SK-N-SH treated with all-trans-retinoic acid at 6 μM for 48 hours (cell line): ENCODE measurements around the gene NEK11.

Source experiments
- ATAC-seq: fragments of 200-7000 bp; cut with Tn5 transposase; 3 replicates; pipeline ENCODE4 v1.9.1; 2020; ENCODE audit warnings: mild to moderate bottlenecking, moderate library complexity
- ARNTL ChIP-seq: fragments of 450-650 bp; formaldehyde crosslinking; IDR thresholded peaks from 2 replicates; pipeline ENCODE4 v1.5.0; 2020; ENCODE audit warnings: low read depth, mild to moderate bottlenecking, moderate library complexity, borderline replicate concordance
- BACH2 ChIP-seq: fragments of 250-450 bp; sonication (Bioruptor Pico); IDR thresholded peaks from 2 replicates; pipeline ENCODE4 v1.9.0; 2021; ENCODE audit warnings: mild to moderate bottlenecking, borderline replicate concordance
- CSDC2 ChIP-seq: fragments of 250-450 bp; sonication (Bioruptor Pico); IDR thresholded peaks from 2 replicates; pipeline ENCODE4 v1.5.0; 2020; ENCODE audit warnings: mild to moderate bottlenecking, moderate library complexity
- GLIS3 ChIP-seq: fragments of 250-450 bp; sonication (Bioruptor Pico); IDR thresholded peaks from 2 replicates; pipeline ENCODE4 v1.5.0; 2020; ENCODE audit warnings: mild to moderate bottlenecking, moderate library complexity
- ISL1 ChIP-seq: fragments of 250-450 bp; sonication (Bioruptor Pico); IDR thresholded peaks from 2 replicates; pipeline ENCODE4 v2.1.2; 2022; ENCODE audit warnings: mild to moderate bottlenecking, moderate library complexity
- OSR1 ChIP-seq: fragments of 250-450 bp; sonication (Bioruptor Pico); IDR thresholded peaks from 2 replicates; pipeline ENCODE4 v1.8.0; 2022; ENCODE audit warnings: moderate library complexity, mild to moderate bottlenecking, inconsistent platforms
- PPARA ChIP-seq: fragments of 250-450 bp; sonication (Bioruptor Pico); IDR thresholded peaks from 2 replicates; pipeline ENCODE4 v1.5.0; 2020; ENCODE audit warnings: mild to moderate bottlenecking, borderline replicate concordance
- RARB ChIP-seq: fragments of 250-450 bp; sonication (Bioruptor Pico); IDR thresholded peaks from 2 replicates; pipeline ENCODE4 v1.8.0; 2021; ENCODE audit warnings: mild to moderate bottlenecking, moderate library complexity
- SNAI2 ChIP-seq: fragments of 250-450 bp; sonication (Bioruptor Pico); IDR thresholded peaks from 2 replicates; pipeline ENCODE4 v1.5.0; 2020; ENCODE audit warnings: mild to moderate bottlenecking, moderate library complexity
- TCF4 ChIP-seq: fragments of 250-450 bp; sonication (Bioruptor Pico); IDR thresholded peaks from 2 replicates; pipeline ENCODE4 v1.8.0; 2021; ENCODE audit warnings: mild to moderate bottlenecking, moderate library complexity, borderline replicate concordance
- TOX ChIP-seq: fragments of 250-450 bp; sonication (Bioruptor Pico); IDR thresholded peaks from 2 replicates; pipeline ENCODE4 v1.8.0; 2021; ENCODE audit warnings: mild to moderate bottlenecking, moderate library complexity, borderline replicate concordance
- ZC3H10 ChIP-seq: fragments of 250-450 bp; sonication (Bioruptor Pico); IDR thresholded peaks from 2 replicates; pipeline ENCODE4 v1.5.1; 2021; ENCODE audit warnings: mild to moderate bottlenecking, moderate library complexity
- ZFP3 ChIP-seq: fragments of 250-450 bp; sonication (Bioruptor Pico); IDR thresholded peaks from 2 replicates; pipeline ENCODE4 v1.5.0; 2020; ENCODE audit warnings: mild to moderate bottlenecking, moderate library complexity
- ZFP30 ChIP-seq: fragments of 450-650 bp; formaldehyde crosslinking; IDR thresholded peaks from 2 replicates; pipeline ENCODE4 v1.5.0; 2022; ENCODE audit warnings: mild to moderate bottlenecking, moderate library complexity
- ZNF565 ChIP-seq: fragments of 450-650 bp; formaldehyde crosslinking; conservative IDR thresholded peaks from 2 replicates; pipeline ENCODE4 v1.5.0; 2020; ENCODE audit warnings: low read depth, mild to moderate bottlenecking, moderate library complexity
- ZNF70 ChIP-seq: fragments of 450-650 bp; formaldehyde crosslinking; IDR thresholded peaks from 2 replicates; pipeline ENCODE4 v1.5.0; 2020; ENCODE audit warnings: mild to moderate bottlenecking, moderate library complexity
- ZNF8 ChIP-seq: fragments of 450-650 bp; formaldehyde crosslinking; IDR thresholded peaks from 2 replicates; pipeline ENCODE4 v1.5.0; 2020; ENCODE audit warnings: mild to moderate bottlenecking, moderate library complexity
- TF ChIP-seq, protein P1 (sequence below): fragments of 250-450 bp; sonication (Bioruptor Pico); IDR thresholded peaks from 2 replicates; pipeline ENCODE4 v1.8.0; 2020; ENCODE audit warnings: mild to moderate bottlenecking, moderate library complexity, borderline replicate concordance
- TF ChIP-seq, protein P2 (sequence below): fragments of 250-450 bp; sonication (Bioruptor Pico); IDR thresholded peaks from 2 replicates; pipeline ENCODE4 v1.5.1; 2021; ENCODE audit warnings: mild to moderate bottlenecking, moderate library complexity
- TF ChIP-seq, protein P3 (sequence below): fragments of 250-450 bp; sonication (Bioruptor Pico); IDR thresholded peaks from 2 replicates; pipeline ENCODE4 v1.5.1; 2020; ENCODE audit warnings: low read depth, mild to moderate bottlenecking, moderate library complexity
- TF ChIP-seq, protein P4 (sequence below): fragments of 250-450 bp; sonication (Bioruptor Pico); IDR thresholded peaks from 2 replicates; pipeline ENCODE4 v1.5.0; 2020; ENCODE audit warnings: mild to moderate bottlenecking, moderate library complexity
- TF ChIP-seq, protein P5 (sequence below): fragments of 250-450 bp; sonication (Bioruptor Pico); IDR thresholded peaks from 2 replicates; pipeline ENCODE4 v1.8.0; 2021; ENCODE audit warnings: low read depth, mild to moderate bottlenecking, moderate library complexity, borderline replicate concordance

The NEK11 gene

DNA sequence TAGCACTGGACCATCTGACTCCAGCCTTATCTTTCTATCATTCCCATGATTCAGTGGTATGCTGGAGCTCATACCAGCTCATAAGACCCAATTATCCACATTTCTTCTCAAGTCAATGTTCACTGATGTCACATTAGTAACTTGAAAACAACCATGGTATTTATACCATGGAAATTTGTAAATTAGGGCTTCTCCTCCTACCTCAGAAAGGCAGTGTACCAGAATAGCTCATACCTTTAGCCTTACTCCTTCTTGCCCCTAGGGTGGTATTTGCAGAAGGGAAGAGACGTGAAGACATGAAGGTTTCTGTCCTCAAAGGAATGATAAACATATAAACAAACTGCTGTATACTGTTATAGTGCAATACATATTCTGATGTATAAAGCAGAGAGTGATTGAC, 114.2 kb downstream of the NEK11 start (continued):
- no peak for TF ChIP-seq ZNF8 (CRISPR knock-in tag)
- TF ChIP-seq, protein P1, sequence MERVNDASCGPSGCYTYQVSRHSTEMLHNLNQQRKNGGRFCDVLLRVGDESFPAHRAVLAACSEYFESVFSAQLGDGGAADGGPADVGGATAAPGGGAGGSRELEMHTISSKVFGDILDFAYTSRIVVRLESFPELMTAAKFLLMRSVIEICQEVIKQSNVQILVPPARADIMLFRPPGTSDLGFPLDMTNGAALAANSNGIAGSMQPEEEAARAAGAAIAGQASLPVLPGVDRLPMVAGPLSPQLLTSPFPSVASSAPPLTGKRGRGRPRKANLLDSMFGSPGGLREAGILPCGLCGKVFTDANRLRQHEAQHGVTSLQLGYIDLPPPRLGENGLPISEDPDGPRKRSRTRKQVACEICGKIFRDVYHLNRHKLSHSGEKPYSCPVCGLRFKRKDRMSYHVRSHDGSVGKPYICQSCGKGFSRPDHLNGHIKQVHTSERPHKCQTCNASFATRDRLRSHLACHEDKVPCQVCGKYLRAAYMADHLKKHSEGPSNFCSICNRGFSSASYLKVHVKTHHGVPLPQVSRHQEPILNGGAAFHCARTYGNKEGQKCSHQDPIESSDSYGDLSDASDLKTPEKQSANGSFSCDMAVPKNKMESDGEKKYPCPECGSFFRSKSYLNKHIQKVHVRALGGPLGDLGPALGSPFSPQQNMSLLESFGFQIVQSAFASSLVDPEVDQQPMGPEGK (CRISPR knock-in tag): no peak
- TF ChIP-seq ARNTL (CRISPR knock-in tag): no peak

DNA sequence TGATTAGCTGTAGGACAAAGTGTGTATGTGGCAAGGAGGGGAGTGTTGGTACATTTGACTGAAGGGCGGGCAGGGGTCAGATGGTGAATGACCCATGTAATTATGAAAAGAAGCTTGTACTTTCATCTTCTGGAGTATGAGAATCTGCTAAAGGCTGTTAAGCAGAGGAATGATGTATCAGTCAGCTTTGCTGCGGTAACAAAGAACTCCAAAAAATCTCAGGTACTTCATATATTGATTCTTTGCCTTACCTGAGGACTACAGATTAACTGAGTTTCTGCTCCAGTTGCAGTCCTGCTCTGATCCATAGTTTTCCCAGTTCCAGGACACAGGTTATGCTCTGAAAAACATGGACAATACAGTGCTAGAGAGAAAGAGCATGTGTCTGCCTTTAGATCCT, 115.1 kb downstream of the NEK11 start:
- no peak for TF ChIP-seq ZC3H10 (CRISPR knock-in tag)
- no peak for TF ChIP-seq ISL1 (CRISPR knock-in tag)
- TF ChIP-seq, protein P2, sequence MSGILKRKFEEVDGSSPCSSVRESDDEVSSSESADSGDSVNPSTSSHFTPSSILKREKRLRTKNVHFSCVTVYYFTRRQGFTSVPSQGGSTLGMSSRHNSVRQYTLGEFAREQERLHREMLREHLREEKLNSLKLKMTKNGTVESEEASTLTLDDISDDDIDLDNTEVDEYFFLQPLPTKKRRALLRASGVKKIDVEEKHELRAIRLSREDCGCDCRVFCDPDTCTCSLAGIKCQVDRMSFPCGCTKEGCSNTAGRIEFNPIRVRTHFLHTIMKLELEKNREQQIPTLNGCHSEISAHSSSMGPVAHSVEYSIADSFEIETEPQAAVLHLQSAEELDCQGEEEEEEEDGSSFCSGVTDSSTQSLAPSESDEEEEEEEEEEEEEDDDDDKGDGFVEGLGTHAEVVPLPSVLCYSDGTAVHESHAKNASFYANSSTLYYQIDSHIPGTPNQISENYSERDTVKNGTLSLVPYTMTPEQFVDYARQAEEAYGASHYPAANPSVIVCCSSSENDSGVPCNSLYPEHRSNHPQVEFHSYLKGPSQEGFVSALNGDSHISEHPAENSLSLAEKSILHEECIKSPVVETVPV (CRISPR knock-in tag): no peak
- no peak for TF ChIP-seq ARNTL (CRISPR knock-in tag)
- TF ChIP-seq, protein P3, sequence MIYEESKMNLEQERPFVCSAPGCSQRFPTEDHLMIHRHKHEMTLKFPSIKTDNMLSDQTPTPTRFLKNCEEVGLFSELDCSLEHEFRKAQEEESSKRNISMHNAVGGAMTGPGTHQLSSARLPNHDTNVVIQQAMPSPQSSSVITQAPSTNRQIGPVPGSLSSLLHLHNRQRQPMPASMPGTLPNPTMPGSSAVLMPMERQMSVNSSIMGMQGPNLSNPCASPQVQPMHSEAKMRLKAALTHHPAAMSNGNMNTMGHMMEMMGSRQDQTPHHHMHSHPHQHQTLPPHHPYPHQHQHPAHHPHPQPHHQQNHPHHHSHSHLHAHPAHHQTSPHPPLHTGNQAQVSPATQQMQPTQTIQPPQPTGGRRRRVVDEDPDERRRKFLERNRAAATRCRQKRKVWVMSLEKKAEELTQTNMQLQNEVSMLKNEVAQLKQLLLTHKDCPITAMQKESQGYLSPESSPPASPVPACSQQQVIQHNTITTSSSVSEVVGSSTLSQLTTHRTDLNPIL (CRISPR knock-in tag): no peak
- no peak for TF ChIP-seq ZNF565 (CRISPR knock-in tag)
- no peak for TF ChIP-seq TOX (CRISPR knock-in tag)
- TF ChIP-seq RARB (CRISPR knock-in tag): no peak
- TF ChIP-seq ZFP30 (CRISPR knock-in tag): no peak
- no peak for ATAC-seq

DNA sequence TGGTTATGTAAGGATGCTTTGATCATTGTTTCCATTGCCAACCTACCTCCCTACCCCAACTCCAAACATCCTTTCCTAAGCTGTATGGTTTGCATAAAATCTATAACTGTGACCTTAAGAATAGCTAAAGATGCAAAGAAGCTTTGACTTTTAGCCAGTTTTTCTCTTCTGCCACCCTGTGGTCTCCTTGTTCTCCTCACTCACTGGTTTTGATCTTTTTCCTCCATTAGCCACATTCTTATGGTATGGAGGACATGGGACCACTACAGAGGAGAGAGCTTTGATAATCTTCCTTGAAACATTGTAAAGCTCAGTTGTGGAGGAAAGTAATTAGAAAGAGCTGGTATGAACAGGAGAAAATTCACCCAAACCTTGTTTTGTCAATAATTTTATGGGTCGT, 115.9 kb downstream of the NEK11 start:
- TF ChIP-seq, protein P4, sequence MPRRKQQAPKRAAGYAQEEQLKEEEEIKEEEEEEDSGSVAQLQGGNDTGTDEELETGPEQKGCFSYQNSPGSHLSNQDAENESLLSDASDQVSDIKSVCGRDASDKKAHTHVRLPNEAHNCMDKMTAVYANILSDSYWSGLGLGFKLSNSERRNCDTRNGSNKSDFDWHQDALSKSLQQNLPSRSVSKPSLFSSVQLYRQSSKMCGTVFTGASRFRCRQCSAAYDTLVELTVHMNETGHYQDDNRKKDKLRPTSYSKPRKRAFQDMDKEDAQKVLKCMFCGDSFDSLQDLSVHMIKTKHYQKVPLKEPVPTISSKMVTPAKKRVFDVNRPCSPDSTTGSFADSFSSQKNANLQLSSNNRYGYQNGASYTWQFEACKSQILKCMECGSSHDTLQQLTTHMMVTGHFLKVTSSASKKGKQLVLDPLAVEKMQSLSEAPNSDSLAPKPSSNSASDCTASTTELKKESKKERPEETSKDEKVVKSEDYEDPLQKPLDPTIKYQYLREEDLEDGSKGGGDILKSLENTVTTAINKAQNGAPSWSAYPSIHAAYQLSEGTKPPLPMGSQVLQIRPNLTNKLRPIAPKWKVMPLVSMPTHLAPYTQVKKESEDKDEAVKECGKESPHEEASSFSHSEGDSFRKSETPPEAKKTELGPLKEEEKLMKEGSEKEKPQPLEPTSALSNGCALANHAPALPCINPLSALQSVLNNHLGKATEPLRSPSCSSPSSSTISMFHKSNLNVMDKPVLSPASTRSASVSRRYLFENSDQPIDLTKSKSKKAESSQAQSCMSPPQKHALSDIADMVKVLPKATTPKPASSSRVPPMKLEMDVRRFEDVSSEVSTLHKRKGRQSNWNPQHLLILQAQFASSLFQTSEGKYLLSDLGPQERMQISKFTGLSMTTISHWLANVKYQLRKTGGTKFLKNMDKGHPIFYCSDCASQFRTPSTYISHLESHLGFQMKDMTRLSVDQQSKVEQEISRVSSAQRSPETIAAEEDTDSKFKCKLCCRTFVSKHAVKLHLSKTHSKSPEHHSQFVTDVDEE (CRISPR knock-in tag): no peak
- no peak for ATAC-seq

DNA sequence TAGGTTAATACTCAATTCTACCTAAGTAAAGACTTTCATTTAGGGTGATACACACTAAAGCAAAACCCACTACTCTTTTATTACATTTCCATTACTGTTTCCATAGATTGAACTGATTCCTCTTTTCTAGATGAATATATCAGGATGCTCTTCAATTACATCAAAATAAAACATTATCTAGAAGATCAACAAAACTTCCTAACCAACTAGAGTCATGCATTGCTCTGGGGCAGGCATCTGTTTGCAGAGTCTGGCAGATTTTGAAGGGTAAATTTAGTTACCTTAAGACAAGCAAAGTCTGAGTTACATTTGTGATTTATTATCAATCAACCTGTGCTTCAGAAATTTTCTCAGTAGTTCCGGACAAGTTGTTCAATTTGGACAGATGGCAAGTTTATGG, 117.1 kb downstream of the NEK11 start:
- ATAC-seq: no peak
- TF ChIP-seq ZFP3 (no peak), TCF4 (CRISPR knock-in tag) (peak; percentile 29; the same call in 1 of the 2 replicates), ARNTL (CRISPR knock-in tag) (no peak), ZFP30 (CRISPR knock-in tag) (no peak), GLIS3 (CRISPR knock-in tag) (no peak), ZC3H10 (CRISPR knock-in tag) (no peak)

DNA sequence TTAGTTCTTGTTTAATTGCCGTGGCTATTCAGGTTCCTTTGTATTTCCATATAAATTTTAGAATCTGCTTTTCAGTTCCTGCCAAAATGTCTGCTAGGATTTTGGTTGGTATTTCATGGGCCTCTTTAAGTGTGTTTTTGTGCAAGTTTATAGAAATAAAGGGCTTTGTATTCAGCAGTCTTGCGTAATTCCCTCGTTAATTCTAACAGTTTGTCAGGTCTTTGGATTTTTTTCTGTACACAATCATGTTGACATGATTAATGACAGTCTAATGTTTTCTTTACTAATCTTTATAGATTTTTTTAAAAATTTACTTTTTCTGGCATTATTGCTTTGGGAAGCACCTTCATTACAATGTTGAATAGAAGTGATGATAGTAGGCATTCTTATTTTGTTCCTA, 120.9 kb downstream of the NEK11 start:
- no peak for ATAC-seq
- TF ChIP-seq SNAI2 (CRISPR knock-in tag) (no peak), PPARA (no peak), ZNF70 (no peak), ARNTL (CRISPR knock-in tag) (no peak), BACH2 (no peak), ZNF8 (CRISPR knock-in tag) (no peak), TCF4 (CRISPR knock-in tag) (no peak), RARB (CRISPR knock-in tag) (no peak), CSDC2 (CRISPR knock-in tag) (no peak), OSR1 (CRISPR knock-in tag) (no peak), GLIS3 (CRISPR knock-in tag) (no peak)
- TF ChIP-seq, protein P1 (CRISPR knock-in tag): no peak
- TF ChIP-seq, protein P5, sequence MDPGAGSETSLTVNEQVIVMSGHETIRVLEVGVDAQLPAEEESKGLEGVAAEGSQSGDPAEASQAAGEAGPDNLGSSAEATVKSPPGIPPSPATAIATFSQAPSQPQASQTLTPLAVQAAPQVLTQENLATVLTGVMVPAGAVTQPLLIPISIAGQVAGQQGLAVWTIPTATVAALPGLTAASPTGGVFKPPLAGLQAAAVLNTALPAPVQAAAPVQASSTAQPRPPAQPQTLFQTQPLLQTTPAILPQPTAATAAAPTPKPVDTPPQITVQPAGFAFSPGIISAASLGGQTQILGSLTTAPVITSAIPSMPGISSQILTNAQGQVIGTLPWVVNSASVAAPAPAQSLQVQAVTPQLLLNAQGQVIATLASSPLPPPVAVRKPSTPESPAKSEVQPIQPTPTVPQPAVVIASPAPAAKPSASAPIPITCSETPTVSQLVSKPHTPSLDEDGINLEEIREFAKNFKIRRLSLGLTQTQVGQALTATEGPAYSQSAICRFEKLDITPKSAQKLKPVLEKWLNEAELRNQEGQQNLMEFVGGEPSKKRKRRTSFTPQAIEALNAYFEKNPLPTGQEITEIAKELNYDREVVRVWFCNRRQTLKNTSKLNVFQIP: no peak
- TF ChIP-seq, all 23 proteins: peak for 0
